B cell (primary cell): Measurements from ENCODE around the gene ZNF618. TPM values are rescaled to one million over a fixed set of nuclear protein-coding genes. Genes with fewer than 3 reads are reported as not detected.
A peak's percentile ranks its signal among the peaks of the same experiment; 100 is the strongest.

Source experiments
- ATAC-seq: fragments of 200-7000 bp; cut with Tn5 transposase; one replicate; pipeline ENCODE4 v1.10.0; 2021; ENCODE audit warnings: low read depth, mild to moderate bottlenecking, moderate number of reproducible peaks, moderate library complexity
- CTCF ChIA-PET: fragments of 350-600 bp; sonication (Branson Sonifier 250); formaldehyde crosslinking; loops from one replicate; lab custom pipeline; 2021; ENCODE audit warnings: antibody characterized with exemption, inconsistent platforms; lab: Charles Lee
- POLR2A ChIA-PET: fragments of 350-600 bp; sonication (Branson Sonifier 250); formaldehyde crosslinking; loops from one replicate; lab custom pipeline; 2021; ENCODE audit warnings: antibody characterized with exemption; lab: Charles Lee
- DNase-seq: peaks from one replicate; pipeline ENCODE4 v3.0.0; 2013
- H2AFZ ChIP-seq: 2 replicates; pipeline ENCODE4 v1.6.1; 2012; ENCODE audit warnings: mild to moderate bottlenecking, low read depth, low read length; ENCODE audit not compliant: insufficient read depth, poor library complexity, severe bottlenecking
- H3K27ac ChIP-seq, 2 donors: 1 replicate in 1 of 2; 2 replicates in 1 of 2; pipeline ENCODE4 v1.5.1; 2012 to 2013; ENCODE audit warnings: low read length in 2 of 2, mild to moderate bottlenecking in 2 of 2, moderate library complexity in 1 of 2
- H3K27me3 ChIP-seq, 4 experiments: fragments of 200-600 bp in 1 of 4; sonication (generic) in 1 of 4; replicated peaks in 1 of 4; 1 replicate in 2 of 4; 2 replicates in 2 of 4; pipeline versions ENCODE4 v1.6.1 to v1.7.0; 2013 to 2016; ENCODE audit warnings: low read length in 3 of 4, mild to moderate bottlenecking in 2 of 4, mixed read lengths in 1 of 4, moderate library complexity in 1 of 4; ENCODE audit not compliant: insufficient read depth in 4 of 4, control insufficient read depth in 3 of 4; ENCODE audit errors: control extremely low read depth in 1 of 4
- H3K36me3 ChIP-seq, 2 experiments: replicated peaks in 1 of 2; 1 replicate in 1 of 2; 2 replicates in 1 of 2; pipeline versions ENCODE4 v1.6.1 to v1.7.1; 2013; ENCODE audit warnings: low read length in 1 of 2; ENCODE audit not compliant: insufficient read depth in 2 of 2, control insufficient read depth in 1 of 2; ENCODE audit errors: control extremely low read depth in 1 of 2, extremely low read depth in 1 of 2
- H3K4me1 ChIP-seq, 2 donors: fragments of 200-600 bp in 1 of 2; sonication (generic) in 1 of 2; 1 replicate in 1 of 2; 2 replicates in 1 of 2; pipeline versions ENCODE4 v1.5.1 to v1.6.1; 2013 to 2017; ENCODE audit warnings: low read length in 2 of 2; ENCODE audit not compliant: control insufficient read depth in 2 of 2, insufficient read depth in 2 of 2
- H3K4me2 ChIP-seq: replicated peaks from 2 replicates; pipeline ENCODE3; 2012; ENCODE audit warnings: mild to moderate bottlenecking, low read depth, low read length; ENCODE audit not compliant: poor library complexity, severe bottlenecking
- H3K4me3 ChIP-seq, 5 experiments: fragments of 200-600 bp in 1 of 5; sonication (generic) in 1 of 5; 1 replicate in 3 of 5; 2 replicates in 2 of 5; pipeline versions ENCODE4 v1.5.1 to v1.7.0; 2011 to 2016; ENCODE audit warnings: low read length in 4 of 5, mild to moderate bottlenecking in 4 of 5, low read depth in 2 of 5, control low read depth in 1 of 5, moderate library complexity in 1 of 5; ENCODE audit not compliant: insufficient read depth in 1 of 5; ENCODE audit errors: control extremely low read depth in 1 of 5, extremely low read depth in 1 of 5
- H3K79me2 ChIP-seq: fragments of 200-600 bp; sonication (generic); one replicate; pipeline ENCODE4 v1.6.0; 2016; ENCODE audit warnings: low read length; ENCODE audit not compliant: control insufficient read depth, insufficient read depth
- H3K9ac ChIP-seq: fragments of 200-600 bp; sonication (generic); 2 replicates; pipeline ENCODE4 v1.6.1; 2017; ENCODE audit warnings: mild to moderate bottlenecking, low read length, moderate library complexity
- H3K9me3 ChIP-seq, 3 donors: one replicate each; pipeline versions ENCODE4 v1.6.1 to v1.7.1; 2013; ENCODE audit warnings: low read length in 2 of 3; ENCODE audit not compliant: control insufficient read depth in 2 of 3, insufficient read depth in 1 of 3; ENCODE audit errors: control extremely low read depth in 1 of 3
- H4K20me1 ChIP-seq: 2 replicates; pipeline ENCODE4 v1.6.0; 2012; ENCODE audit warnings: mild to moderate bottlenecking, low read length; ENCODE audit not compliant: insufficient read depth, control insufficient read depth, poor library complexity, severe bottlenecking
- H3K27ac Mint-ChIP-seq: one replicate; pipeline ENCODE4 v1.8.0; 2021; ENCODE audit warnings: mixed read lengths
- H3K27me3 Mint-ChIP-seq: one replicate; pipeline ENCODE4 v1.8.0; 2021; ENCODE audit warnings: mixed read lengths
- H3K4me1 Mint-ChIP-seq: one replicate; pipeline ENCODE4 v1.8.0; 2021; ENCODE audit warnings: mixed read lengths
- H3K4me3 Mint-ChIP-seq: one replicate; pipeline ENCODE4 v1.8.0; 2021; ENCODE audit warnings: mixed read lengths
- H3K9me3 Mint-ChIP-seq: one replicate; pipeline ENCODE4 v1.8.0; 2022; ENCODE audit warnings: mixed read lengths; ENCODE audit not compliant: insufficient read depth
- CTCF ChIP-seq: fragments of 200-600 bp; IDR thresholded peaks from one replicate; pipeline ENCODE4 v1.8.0; 2022; ENCODE audit warnings: antibody characterized with exemption, mild to moderate bottlenecking
- EZH2 ChIP-seq: IDR thresholded peaks from 2 replicates; pipeline ENCODE4 v1.6.1; 2012; ENCODE audit warnings: borderline replicate concordance, low read depth, mild to moderate bottlenecking, moderate library complexity, low read length; ENCODE audit not compliant: insufficient read depth, poor library complexity, severe bottlenecking
- WGBS: methylation state at CpG from one replicate; pipeline ENCODE4 v1.1.5; 2013; ENCODE audit warnings: missing lambda C conversion rate; ENCODE audit not compliant: insufficient coverage; 5-methylcytosine and 5-hydroxymethylcytosine counted together
- intact Hi-C: fragments of 100-400 bp; cut with micrococcal nuclease; formaldehyde crosslinking; loops from one replicate; pipeline ENCODE4 v1.10.0; 2022
- polyA minus RNA-seq: library from RNA; depleted of rRNA, polyadenylated mRNA; stranded (reverse); fragments of >200 nt; gene quantifications from 2 replicates; pipeline ENCODE4 v1.2.3, GENCODE V29; 2012
- polyA plus RNA-seq: library from polyadenylated mRNA; depleted of rRNA; stranded (reverse); fragments of >200 nt; gene quantifications from 2 replicates; pipeline ENCODE4 v1.2.3, GENCODE V29; 2012
- total RNA-seq, 2 donors: library from RNA; stranded (reverse); fragments of 120-200 nt in 1 of 2; gene quantifications; 1 replicate in 1 of 2; 2 replicates in 1 of 2; pipeline versions ENCODE4 v1.2.3 to v1.2.4, GENCODE V29; 2013 to 2022

The ZNF618 gene
- total RNA-seq, result 2.5 and 3.0 TPM in 2 replicates
- 1.1 TPM for total RNA-seq (2013)
- 1.4 and 1.9 TPM in 2 replicates for polyA plus RNA-seq
- polyA minus RNA-seq, result 1.5 and 3.5 TPM in 2 replicates

GRCh38 chr9:113876151-113876992 is at the start of gene ZNF618:
ZNF618 (plus strand) TSS chr9:113876309; CDS start chr9:113876381, 72 bp downstream.
- Histone ChIP-seq H3K9ac (peak within 1 kb of the TSS; percentile 74), H3K36me3 (no peaks in the 10 kb centered on the region), H3K79me2 (no peaks in the 10 kb centered on the region), H3K27ac (no peak within 1 kb of the TSS), H3K4me3 (peak within 1 kb of the TSS; percentile 34 to 90 (median 70)), H3K27me3 (peaks cover 0 to 3% (median 0%) of the 10 kb centered on the region in 4 experiments), H3K4me1 (peaks cover 0 to 3% of the 10 kb centered on the region in 2 donors), H3K9me3 (no peaks in the 10 kb centered on the region), H2AFZ (peak within 1 kb of the TSS; percentile 93), H4K20me1 (no peaks in the 10 kb centered on the region), H3K4me2 (peak within 1 kb of the TSS; percentile 89)
- H3K4me1 Mint-ChIP-seq, result peaks cover 4% of the 10 kb centered on the region
- POLR2A ChIA-PET, result no interaction called here
- CTCF ChIA-PET, result interaction anchor here (0.7 to 1.7 kb wide), 4 partner anchors 9 to 195 kb away, joined by 3 to 6 read pairs (median 4); no protein-coding TSS in a partner anchor
- no peaks in the 10 kb centered on the region for H3K9me3 Mint-ChIP-seq
- peaks cover 33% of the 10 kb centered on the region for H3K27me3 Mint-ChIP-seq
- ATAC-seq, result peak; percentile 72
- peak within 1 kb of the TSS; percentile 11 for H3K27ac Mint-ChIP-seq
- no peak for TF ChIP-seq EZH2
- peak; percentile 67 for TF ChIP-seq CTCF
- peak within 1 kb of the TSS; percentile 92 for H3K4me3 Mint-ChIP-seq
- 0% methylated on average over 78 of the region's 84 CpGs for WGBS
- intact Hi-C loops, result loop anchor here (1.0 to 10.0 kb wide), 2 partner anchors 69 to 602 kb away; partner anchors contain the start of genes CDC26 and PRPF4
- peak; percentile 41 for DNase-seq

- H3K4me3 ChIP-seq, result no peak overlapping the region
- H3K36me3 ChIP-seq, result no peaks in the 10 kb centered on the region
- no peaks in the 10 kb centered on the region for H3K4me1 ChIP-seq
- no CpG with 5 or more reads among the region's 1 CpG for WGBS
- H3K27ac ChIP-seq, result no peak overlapping the region
- ChIA-PET CTCF (no interaction called here), POLR2A (no interaction called here)
- H3K9ac ChIP-seq, result no peak overlapping the region
- H3K27me3 ChIP-seq, result peaks cover 0 to 2% (median 0%) of the 10 kb centered on the region in 4 experiments
- intact Hi-C loops, result no loop called here
- no peaks in the 10 kb centered on the region for H4K20me1 ChIP-seq
- H3K4me2 ChIP-seq, result no peak overlapping the region
- no peak for DNase-seq
- H3K79me2 ChIP-seq, result no peaks in the 10 kb centered on the region
- H3K9me3 ChIP-seq, result peaks cover 2 to 16% (median 4%) of the 10 kb centered on the region in 3 donors
- H3K4me1 Mint-ChIP-seq, result no peaks in the 10 kb centered on the region
- no peak overlapping the region for H3K27ac Mint-ChIP-seq
- H3K27me3 Mint-ChIP-seq, result peaks cover 14% of the 10 kb centered on the region
- H3K9me3 Mint-ChIP-seq, result peaks cover 10% of the 10 kb centered on the region
- no peak overlapping the region for H2AFZ ChIP-seq
- TF ChIP-seq EZH2 (no peak), CTCF (no peak)
- no peak for ATAC-seq
- H3K4me3 Mint-ChIP-seq, result no peak overlapping the region
Observed at GRCh38 chr9:113828221-113828620, 47.9 kb upstream of the ZNF618 start.
